Endothelial cell of hepatic sinusoid (primary cell): ENCODE data around the gene TMTC2.

Source experiments
- in situ Hi-C: cut with HindIII; loops from 2 replicates; pipeline ENCODE4 v1.10.0; 2017; ENCODE audit warnings: low sequenced_read_pairs

The TMTC2 gene

DNA sequence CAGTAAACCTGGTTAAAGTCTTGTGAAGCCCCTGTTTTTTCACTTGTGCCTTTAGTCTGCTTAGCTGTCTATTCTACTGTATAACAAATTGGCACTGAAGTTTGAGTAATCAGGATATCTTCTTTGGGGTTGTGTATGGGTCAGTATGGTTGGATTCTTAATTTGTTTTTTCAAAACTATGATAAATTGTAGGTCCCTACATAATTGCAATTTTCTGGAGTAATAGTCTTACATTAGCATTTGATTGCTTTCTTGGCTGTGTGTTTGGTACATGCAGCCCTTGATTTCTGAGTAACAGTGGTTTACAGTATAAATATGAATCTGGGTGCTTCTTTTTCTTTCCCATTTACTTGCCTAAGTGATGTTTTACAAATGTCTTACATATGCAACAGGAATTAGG is 186.6 kb downstream of the TMTC2 start:
- in situ Hi-C loops = no loop called here

DNA sequence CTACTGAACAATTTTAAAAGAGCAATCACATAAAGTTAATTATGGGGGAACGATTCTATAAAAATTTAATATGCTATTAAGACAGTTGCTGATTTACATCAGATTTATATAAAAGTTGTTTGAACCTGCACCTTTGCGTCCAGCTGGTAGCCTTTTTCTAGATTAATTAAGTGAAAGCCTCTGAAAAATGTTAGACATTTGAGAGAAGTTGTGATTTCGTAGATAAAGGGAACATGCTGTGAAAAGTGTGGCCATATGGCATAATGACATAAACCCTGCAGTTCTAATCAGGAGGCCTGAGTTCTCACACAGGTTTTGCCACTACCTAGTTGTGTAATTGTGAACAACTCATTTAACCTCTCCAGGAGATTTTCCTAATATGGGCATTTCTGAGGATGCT is 187.2 kb downstream of the TMTC2 start:
- in situ Hi-C loops = no loop called here

DNA sequence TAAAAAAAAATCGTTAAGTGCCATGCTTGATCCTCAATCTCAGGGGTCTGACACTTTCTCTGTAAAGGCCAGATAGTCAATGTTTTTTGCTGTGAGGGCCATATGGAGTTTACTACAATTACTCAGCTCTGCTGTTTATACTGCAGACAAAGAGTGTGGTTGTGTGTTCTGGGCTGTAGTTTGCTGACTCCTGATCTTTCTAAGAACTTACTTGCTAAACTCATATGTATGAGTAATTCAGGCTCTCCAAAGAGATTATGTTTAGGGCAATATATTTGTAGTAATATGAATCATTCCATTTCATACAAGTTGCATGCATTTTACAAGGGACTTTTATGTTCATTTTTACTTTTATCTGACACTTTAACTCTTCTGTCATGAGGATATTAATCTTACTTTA is 188.2 kb downstream of the TMTC2 start:
- in situ Hi-C loops = no loop called here

DNA sequence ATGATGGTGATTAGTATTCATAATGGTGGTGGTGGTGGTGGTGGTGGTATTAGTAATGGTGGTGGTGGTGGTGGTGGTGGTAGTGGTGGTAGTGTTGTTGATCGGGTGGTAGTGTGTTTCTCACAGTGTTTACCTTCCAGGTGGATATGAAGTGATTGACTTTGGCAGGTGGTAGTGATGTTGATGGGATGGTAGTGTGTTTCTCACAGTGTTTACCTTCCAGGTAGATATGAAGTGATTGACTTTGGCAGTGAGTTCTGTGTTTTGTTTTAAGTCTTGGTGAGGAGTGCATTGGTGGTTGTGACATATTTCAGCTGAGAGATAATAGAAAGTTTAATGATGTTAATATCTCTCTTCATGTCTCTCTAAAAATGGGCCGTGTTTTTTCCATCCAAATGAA is 189.4 kb downstream of the TMTC2 start:
- in situ Hi-C loops = no loop called here

DNA sequence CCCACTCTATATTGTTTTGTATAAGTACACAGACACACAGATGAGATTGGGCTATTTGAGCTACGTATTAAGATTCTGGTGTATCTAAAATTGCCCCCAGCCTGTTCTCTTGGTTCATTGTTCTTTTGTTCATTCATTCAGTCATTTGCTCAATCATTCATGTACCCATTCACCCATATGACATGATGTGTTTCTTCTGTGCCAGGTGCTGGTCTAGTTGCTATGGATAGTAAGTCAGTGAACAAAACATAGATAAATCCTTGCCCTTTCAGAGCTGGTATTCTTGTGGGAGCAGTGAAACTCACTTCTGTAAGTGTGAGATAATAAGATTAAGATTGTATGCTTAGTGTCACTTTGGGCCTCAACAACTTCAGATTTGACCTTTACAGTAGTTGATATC is 191.3 kb downstream of the TMTC2 start:
- in situ Hi-C loops = no loop called here

DNA sequence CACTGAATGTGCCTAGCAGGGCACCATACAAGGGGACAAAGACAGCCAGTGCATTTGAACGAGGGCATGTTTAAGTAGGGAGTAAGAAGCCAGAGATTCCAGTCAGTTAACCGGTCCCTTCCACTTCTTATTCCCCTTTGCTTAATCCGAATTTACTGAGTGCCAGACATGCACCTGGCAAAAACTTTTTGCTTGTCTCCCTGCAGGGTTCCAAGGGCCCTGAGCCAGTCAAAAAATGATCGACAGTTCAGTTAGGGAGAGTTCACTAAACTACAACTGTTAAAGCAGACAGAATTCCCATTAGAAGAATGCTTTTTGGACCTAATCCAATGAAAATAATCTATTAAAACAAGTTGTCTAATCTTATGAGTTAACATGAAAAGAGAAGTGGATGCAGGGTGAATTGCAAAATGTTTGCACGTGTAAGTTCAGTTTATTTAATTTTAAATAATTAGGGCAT is 193.8 kb downstream of the TMTC2 start:
- in situ Hi-C loops = no loop called here

DNA sequence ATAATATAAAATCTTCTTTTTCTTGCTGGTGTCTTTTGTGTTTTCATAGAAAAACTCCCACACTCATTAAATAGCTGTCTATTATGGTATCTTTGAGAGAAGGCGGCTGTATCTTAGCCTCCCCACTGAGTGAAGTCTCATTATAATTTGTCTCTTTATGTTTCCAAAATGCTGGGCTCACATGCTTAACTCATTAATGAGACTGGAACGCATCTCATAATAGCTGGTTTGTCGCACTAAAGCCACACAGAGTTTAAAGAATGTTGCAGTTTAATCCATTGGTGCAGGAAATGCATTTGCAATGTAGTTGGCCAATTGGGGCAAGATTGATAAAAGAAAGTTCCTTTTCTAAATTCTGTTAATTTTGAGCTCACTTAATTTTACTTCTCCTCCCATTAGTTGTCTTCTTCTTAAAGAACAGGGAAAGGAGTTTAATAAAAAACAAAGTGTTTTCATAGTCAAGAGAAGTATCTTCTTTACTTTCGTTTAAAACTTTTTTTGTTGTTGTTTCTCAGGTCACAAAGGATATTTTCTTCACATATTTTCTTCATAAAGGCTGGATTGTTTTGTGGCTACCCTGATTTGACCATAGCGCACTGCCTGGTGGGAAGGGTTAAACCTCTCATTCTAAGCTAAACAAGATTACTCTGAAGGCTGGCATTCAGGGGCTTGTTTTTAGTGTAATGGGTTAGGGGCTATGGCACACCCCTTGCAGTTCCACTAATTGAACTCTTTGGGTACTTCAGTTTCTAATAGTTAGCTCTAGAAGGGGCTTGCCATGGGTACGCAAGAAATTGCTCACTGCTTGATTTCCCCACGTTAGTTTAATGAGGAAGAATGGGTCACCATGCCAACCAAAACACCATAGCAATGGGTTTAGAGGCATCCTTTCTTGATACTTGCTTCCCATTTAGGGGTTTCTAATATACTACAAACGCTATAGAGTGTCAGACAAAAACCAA is 197.0 kb downstream of the TMTC2 start:
- in situ Hi-C loops = no loop called here

DNA sequence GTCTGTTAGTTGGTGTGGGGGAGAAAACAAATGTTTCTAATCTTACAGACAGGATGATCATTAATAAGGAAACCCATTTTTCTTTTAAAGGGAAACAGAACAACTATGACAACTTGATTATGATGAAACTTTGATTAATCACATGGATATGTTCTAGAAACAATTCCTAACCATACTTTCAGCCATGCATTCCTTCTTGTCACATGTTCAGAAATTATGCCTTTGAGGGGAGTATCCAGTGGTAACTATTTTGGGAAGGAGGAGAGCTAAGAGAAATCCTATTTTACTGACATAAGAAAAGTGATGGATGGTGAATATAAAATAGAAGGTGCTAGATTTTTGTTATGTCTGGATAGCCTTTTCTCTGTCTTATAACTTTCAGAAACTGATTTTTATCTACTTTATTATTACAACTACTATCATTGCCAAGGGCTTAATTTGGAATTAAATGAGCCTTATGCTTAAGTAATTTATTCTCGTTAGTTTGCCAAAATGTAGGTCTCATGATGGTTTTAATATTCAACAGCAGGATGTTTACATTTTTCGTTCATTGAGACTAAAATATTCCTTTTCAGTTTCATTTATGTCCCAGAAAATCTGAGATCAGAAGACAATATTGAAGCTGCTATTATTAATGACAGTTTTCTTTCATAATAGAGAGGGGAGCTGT is 200.1 kb downstream of the TMTC2 start:
- in situ Hi-C loops = no loop called here

DNA sequence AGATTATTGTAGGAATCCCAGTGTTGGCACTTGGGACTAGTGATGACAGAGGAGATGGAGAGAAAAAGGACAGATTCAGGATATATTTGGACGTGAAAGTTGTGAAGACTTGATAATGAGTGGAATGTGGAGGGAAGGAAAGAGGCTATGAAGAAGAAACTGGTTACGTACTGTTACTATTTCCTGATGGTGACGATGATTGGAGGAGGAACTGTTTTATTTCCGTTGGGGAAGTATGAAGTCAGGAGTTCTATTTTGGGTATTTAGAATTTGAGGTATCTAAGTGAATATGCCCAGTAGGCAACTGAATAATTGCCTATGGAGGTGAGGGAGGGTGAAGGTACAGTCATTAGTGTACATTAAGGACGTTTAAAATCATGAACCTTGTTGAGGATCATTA is 207.2 kb downstream of the TMTC2 start:
- in situ Hi-C loops = no loop called here

DNA sequence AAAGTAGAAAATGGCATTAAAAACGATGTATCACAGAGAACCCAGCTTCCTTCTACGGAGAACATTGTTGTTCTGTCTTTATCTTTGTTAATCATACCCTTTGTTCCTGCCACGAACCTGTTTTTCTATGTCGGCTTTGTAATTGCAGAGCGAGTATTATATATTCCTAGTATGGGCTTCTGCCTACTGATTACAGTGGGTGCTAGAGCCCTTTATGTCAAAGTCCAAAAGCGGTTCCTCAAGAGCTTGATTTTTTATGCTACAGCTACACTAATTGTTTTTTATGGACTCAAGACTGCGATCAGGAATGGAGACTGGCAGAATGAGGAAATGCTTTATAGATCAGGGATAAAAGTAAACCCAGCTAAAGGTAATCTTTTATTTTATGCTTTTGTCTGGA is 209.6 kb downstream of the TMTC2 start:
- in situ Hi-C loops = no loop called here

DNA sequence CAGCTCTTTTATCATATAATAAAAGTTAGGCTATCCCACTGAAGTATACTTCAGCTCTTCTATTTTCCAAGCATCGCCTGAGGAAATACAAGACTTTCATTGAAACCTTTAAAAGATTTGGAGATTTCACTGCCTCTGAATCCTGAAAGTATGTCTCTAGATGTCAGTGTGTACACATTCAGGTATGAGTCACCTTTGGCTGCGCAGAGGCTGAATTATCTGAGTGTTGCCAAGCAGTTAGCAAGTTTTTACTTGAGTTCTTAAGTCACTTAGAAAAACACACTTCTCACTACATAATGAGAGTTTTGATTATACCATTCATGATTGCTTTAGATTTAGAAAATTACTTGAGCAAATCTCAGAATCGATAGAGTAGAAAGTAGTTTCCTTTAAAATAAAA is 210.3 kb downstream of the TMTC2 start:
- in situ Hi-C loops = no loop called here

DNA sequence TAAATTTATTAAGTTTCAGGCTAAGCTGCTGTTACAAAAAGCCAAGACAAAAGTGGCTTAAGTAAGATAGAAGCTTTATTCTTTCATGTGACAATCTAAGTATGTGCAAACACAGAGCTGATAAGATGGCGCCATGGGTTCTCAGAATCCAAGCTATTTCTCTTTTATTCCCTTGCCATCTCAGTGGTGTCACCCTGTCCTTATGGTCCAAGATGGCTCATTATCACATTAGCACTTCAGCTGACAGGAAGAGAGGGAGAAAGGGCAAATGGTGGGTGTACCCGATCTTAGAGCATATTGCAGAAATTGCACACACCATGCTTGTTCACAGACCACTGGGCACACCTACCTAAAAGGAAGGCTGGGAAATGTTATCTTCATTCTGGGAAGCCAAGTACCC is 211.7 kb downstream of the TMTC2 start:
- in situ Hi-C loops = no loop called here

DNA sequence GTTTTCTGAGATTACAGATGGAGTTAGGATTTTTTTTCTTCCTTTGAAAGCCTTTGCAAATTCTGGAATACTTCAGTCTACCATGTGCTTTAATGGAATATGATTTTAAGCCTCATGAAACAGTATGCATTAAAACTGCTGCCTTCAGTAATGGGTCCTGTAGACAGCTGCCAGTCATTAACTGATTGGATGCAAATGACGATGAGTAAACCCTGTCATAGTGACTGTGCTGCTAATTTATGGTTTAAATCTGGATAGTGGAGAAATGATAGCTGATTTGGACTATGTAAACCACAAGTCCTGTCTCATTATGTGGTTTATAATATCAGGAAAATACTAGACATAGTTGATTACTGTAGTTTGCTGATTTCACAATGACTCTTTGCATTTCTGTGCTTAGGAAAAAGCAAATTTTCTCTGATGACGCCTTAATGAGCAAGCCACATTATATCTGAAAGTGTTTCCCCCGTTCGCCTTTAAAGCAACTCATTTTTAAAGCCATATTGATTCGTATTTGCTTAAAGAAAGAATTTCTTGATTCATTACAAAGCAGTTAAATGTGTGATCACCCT is 217.6 kb downstream of the TMTC2 start:
- in situ Hi-C loops = no loop called here

DNA sequence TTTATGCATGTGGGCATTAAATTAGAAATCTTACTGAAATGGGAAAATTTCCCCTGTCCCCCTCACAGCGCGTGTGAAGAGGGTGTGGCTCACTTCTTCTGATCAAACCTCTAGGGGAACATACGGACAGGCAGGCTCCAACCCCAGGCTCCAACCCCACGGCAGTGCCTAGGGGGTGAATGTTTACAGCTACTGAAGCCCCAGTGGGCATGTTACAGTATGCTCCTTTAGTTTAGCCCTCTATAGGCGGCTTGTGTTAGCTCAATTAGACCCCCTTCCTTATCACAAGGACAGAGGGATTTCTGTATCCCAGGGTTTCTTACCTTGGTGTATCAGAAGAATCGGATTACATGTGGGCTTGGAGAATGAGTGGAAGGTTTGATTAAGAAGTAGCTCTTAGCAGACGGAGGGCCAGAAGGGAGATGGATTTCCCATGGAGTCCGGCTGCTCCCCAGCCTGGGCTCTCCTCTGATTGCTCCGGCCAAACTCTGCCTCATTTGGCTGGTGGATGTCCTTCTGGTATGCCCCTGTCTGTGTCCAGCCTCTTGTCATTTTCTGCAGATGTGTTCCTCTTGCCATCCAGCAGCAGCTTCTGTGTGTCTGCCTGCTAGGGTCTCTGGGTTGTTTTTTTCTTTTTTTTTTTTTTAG is 223.7 kb downstream of the TMTC2 start:
- in situ Hi-C loops = no loop called here

DNA sequence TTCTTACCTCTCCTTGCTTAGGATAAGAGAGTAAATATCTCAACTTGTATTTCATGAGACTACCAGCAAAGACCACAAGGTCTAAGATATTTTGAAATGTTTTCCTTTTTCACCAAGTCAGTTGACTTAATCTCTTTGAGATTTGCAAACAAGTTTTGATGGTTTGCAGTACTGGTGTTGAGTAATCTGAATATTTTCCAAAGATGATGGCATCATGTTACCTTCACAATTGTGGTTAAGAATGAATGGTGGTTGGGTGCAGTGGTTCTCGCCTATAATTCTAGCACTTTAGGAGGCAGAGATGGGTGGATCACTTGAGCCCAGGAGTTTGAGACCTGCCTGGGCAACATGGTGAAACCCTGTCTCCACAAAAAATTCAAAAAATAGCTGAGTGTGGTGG is 225.7 kb downstream of the TMTC2 start:
- in situ Hi-C loops = no loop called here

DNA sequence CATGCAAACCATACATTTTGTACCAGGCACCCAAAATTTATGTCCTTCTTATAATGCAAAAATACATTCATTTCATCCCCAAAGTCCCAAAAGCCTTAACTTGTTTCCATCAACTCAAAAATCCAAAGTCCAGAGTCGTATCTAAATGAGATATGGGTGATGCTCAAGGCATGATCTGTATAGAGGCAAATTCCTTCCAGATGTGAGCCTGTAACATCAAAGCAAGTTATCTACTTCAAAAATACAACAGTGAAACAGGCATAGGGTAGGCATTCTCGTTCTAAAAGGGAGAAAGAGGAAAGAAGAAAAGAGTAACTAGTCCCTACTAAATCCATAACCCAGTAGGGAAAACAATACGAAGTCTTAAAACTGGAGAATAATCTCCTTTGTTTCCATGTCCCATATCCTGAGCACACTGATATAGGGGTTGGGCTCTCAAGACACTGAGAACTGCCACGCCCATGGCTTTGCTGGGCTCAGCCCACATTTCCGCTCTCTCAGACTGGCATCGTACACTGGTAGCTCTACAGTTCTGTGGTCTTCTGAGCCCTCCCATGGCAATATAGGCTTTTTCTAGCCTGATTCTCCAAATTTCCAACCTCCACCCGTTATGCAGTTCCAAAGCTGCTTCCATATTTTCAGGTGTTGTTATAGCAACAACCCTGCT is 232.8 kb downstream of the TMTC2 start:
- in situ Hi-C loops = loop anchor here (10.0 kb wide), 1 partner anchor 65 kb away; no protein-coding TSS in a partner anchor

DNA sequence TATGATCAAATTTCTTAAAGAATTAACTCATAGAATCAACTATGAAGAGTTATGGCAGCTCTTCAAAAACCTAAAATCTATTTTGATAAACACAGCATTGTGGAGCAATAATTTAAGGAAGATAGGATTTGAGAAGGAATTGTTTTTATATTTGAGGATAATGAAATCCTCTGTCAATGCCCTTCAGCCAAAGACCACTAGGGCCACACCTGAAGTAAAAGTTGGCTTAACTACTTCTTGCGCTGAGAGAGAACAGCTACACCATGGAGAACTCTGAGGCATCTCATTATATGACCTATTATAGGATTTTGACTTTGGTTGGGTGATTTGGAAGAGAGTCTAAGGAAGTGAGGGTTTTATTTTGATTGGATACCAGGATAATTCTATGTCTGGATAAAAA is 237.2 kb downstream of the TMTC2 start:
- in situ Hi-C loops = loop anchor here (10.0 kb wide), 1 partner anchor 61 kb away; no protein-coding TSS in a partner anchor

DNA sequence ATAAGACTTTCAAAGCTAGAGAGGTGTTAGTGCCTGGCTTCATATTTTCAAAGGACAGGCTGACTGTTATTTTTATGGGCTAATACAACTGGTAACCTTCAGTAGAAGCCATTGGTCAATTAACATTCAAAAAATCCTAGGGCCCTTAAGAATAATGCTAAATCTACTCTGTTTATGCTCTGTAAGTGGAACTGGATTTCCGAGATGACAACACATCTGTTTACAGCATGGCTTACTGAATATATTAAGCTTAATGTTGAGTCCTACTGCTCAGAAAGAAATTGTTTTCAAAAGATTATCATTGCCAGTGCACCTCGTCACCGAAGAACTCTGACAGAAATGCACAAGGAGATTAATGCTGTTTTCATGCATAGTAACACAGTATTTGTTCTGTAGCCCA is 239.9 kb downstream of the TMTC2 start:
- in situ Hi-C loops = loop anchor here (10.0 kb wide), 1 partner anchor 58 kb away; no protein-coding TSS in a partner anchor

DNA sequence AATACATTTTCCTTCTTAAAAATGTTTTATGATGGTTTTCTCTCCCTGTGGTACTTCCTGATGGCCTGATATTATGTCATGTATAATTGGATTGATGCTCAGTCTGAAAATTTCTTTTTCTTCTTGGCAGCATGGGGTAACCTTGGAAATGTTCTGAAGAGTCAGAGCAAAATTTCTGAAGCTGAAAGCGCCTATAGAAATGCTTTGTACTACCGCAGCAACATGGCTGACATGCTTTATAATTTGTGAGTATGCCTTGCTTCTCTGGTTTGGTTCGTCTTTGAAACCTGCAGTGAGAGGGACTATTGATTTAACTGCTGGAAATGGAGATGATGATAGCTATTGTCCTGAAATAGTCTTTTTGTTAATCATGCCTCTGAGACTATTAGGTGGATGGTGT is 243.6 kb downstream of the TMTC2 start:
- in situ Hi-C loops = no loop called here

DNA sequence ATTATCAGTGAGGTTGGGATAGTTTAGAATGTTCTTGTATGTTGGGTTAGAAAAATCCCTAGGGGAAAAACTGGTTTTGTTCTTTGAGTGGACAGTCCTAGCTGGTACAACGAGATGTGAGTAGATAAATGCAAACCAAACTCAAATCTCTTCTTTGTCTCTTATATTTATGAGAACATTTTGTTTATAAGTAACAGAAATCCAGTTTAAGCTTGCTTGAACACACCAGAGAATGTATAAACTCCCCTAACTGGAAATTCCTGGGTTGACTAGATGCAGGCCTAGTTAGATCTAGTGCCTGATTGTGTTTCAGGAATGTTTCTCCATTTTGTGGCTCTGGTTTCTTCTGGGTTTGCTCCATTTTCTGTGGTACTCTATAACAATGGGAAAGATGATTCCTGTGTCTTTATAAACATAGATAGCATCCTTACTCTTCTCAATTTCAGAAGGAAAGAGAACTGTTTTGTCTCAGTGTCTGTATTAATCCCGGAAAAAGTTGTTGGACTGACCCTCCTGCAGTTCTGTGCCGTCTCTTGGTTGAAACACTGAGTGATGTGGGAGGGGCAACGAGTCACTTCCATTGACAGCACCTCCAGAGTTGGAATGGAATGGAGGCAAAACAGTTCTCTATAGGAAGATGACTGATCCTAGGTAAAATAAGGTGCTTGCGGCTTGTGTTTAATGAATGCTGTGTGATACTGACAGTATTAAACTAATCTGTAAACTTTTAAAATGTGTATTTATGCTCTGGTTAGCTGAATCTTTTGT is 244.8 kb downstream of the TMTC2 start:
- in situ Hi-C loops = no loop called here
